NCI-H460 (cell line): ENCODE results near the gene VSIG10L. TPM values are rescaled to one million over a fixed set of nuclear protein-coding genes. Genes with fewer than 3 reads are reported as not detected.

Experiments
- total RNA-seq: library from RNA; depleted of rRNA; stranded (reverse); fragments of >200 nt; shearing (Covaris generic); gene quantifications from 2 replicates; pipeline ENCODE4 v1.2.3, GENCODE V29; 2014; rRNA removed

The VSIG10L gene
- total RNA-seq, 1 experiment from 2014 or later, result 1.2 TPM

Other genes with a start within 250 kb of the VSIG10L start
- gene CTU1, start 233.7 kb downstream of the VSIG10L start, total RNA-seq, result 10.1 and 14.8 TPM in 2 replicates
- not detected in 2 replicates for gene SIGLEC9, start 217.2 kb downstream of the VSIG10L start, total RNA-seq
- gene SIGLEC7, start 199.8 kb downstream of the VSIG10L start, total RNA-seq, result not detected in 2 replicates
- 0.22 TPM in 1 of 2 replicates, not detected in the other for gene CD33, start 117.1 kb downstream of the VSIG10L start, total RNA-seq
- gene SIGLECL1, start 91.1 kb downstream of the VSIG10L start, total RNA-seq, result not detected in 2 replicates
- 0.66 TPM in 1 of 2 replicates, not detected in the other for gene IGLON5, start 30.5 kb downstream of the VSIG10L start, total RNA-seq
- gene ETFB, start 24.2 kb upstream of the VSIG10L start, total RNA-seq, result 77.3 and 88.4 TPM in 2 replicates
- gene CLDND2, start 26.9 kb upstream of the VSIG10L start, total RNA-seq, result 0.27 and 1.2 TPM in 2 replicates
- gene NKG7, start 30.5 kb upstream of the VSIG10L start, total RNA-seq, result not detected in 2 replicates
- not detected in 2 replicates for gene LIM2, start 45.8 kb upstream of the VSIG10L start, total RNA-seq
- not detected in 2 replicates for gene C19orf84, start 48.5 kb upstream of the VSIG10L start, total RNA-seq
- not detected in 2 replicates for gene SIGLEC10, start 75.5 kb upstream of the VSIG10L start, total RNA-seq
- gene SIGLEC8, start 116.3 kb upstream of the VSIG10L start, total RNA-seq, result not detected in 2 replicates
- not detected in 2 replicates for gene CEACAM18, start 136.4 kb upstream of the VSIG10L start, total RNA-seq
- not detected in 2 replicates for gene SIGLEC12, start 159.7 kb upstream of the VSIG10L start, total RNA-seq
- gene SIGLEC6, start 189.5 kb upstream of the VSIG10L start, total RNA-seq, result not detected in 2 replicates
- 2.9 and 3.4 TPM in 2 replicates for gene ZNF175, start 229.1 kb upstream of the VSIG10L start, total RNA-seq